ENCODE measurements around the gene TAF13.
"Not testable (repeated sequence)": the region's sequence is repeated elsewhere in the genome, so short reads cannot be mapped to it uniquely, and the experiment has no call there.

Gene TAF13

DNA sequence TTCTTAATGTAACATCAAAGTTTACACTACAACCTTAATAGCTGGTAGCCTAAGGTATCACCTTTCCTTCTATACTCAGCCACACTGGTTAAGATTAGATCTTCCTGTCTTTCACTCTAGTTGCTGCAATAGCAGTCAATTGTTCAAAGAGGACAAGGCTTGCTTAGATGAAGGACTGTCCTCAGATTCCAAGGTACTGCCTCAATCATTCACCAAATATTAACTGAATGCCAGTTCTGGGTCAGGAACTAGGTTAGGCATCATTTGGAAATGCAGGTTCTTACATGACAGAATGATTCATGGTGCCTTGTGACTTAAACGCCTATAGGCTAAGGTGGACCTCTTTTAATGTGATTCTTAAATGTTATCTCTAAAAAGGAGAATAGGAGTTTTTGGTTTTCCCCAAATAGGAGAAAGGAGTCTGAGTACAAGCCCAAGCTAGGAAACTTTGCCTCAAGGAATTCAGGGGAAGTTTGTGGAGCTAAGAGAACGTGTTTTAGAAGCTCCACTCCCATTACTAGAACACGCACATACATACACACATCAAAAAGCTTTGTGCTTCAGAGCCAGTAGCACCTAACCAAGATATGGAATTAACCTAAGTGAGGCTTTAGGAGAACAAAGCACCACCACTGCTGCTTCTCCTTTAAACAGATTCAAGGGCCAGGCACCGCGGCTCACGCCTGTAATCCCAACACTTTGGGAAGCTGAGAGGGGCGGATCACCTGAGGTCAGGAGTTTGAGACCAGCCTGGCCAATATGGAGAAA lies 25.4 kb downstream of the TAF13 start:
- in situ Hi-C loops (cut with MboI; ENCODE audit: low sequenced_read_pairs): no loop called here

DNA sequence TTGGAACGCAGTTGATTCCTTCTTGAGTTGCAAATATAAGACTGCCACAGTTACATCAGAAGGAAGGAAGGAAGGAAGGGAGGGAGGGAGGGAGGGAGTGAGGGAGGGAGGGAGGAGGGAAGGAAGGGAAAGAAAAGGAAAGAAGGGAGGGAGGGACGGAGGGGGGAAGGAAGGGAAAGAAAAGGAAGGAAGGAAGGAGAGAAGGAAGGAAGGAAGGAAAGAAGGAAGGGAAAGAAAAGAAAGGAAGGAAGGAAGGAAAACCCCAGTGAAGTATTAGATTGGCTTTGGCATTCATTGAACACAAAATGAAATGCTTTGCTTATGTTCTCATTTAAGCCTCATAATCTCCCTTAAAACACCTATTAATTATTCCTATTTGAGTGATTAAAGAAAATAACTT lies 27.5 kb downstream of the TAF13 start:
- in situ Hi-C loops (cut with MboI; ENCODE audit: low sequenced_read_pairs): no loop called here

DNA sequence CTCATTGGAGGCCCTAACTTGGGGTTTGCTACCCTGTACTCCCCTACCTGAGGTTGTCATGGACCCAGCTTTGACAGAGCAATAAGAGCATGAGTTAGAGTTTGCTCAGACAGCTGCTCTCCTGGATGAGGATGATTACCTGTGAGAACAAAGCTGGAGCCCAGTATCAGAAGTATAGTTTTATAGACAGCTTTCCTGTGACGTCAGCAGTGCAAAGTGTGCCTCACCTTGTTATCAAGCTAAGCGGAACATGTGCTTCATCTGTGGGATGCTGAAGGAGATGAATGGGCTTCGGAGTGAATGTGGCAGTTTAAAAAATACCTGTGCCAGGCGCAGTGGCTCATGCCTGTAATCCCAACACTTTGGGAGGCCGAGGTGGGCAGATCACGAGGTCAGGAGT lies 28.5 kb downstream of the TAF13 start:
- in situ Hi-C loops (cut with MboI; ENCODE audit: low sequenced_read_pairs): no loop called here

DNA sequence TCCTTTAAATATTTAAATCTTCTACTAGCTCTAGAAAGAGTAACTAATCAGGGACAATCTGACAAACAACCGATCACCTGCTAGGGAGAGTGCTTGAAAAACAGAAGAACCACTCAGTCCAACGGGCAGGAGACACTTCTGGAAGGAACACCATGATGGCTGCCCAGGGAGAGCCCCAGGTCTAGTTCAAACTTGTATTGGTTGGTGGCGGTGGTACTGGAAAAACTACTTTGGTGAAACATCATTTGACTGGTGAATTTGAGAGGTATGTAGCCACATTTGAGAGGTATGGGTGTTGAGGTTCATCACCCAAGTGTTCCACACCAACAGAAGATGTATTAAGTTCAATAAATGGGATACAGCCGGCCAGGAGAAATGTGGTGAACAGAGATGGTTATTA lies 29.1 kb downstream of the TAF13 start:
- in situ Hi-C loops (cut with MboI; ENCODE audit: low sequenced_read_pairs): no loop called here

DNA sequence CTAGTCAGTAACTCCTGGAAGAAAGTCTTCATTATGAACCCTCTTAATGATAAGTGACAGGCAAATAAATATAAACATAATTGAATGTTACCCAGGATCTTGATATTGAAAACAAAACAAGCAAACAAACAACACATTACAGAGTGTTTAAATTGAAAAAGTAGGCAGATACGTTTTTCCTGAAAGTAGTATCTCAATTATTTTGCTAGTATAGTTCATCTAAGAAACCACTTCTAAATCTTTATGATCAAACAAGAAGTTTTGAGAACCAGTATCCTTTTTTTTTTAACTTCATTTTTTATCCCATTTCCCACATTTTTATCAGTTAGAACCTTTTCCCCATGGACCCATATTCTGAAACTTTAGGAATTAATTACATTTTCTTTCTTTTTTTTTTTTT lies 30.2 kb downstream of the TAF13 start:
- in situ Hi-C loops (cut with MboI; ENCODE audit: low sequenced_read_pairs): no loop called here

DNA sequence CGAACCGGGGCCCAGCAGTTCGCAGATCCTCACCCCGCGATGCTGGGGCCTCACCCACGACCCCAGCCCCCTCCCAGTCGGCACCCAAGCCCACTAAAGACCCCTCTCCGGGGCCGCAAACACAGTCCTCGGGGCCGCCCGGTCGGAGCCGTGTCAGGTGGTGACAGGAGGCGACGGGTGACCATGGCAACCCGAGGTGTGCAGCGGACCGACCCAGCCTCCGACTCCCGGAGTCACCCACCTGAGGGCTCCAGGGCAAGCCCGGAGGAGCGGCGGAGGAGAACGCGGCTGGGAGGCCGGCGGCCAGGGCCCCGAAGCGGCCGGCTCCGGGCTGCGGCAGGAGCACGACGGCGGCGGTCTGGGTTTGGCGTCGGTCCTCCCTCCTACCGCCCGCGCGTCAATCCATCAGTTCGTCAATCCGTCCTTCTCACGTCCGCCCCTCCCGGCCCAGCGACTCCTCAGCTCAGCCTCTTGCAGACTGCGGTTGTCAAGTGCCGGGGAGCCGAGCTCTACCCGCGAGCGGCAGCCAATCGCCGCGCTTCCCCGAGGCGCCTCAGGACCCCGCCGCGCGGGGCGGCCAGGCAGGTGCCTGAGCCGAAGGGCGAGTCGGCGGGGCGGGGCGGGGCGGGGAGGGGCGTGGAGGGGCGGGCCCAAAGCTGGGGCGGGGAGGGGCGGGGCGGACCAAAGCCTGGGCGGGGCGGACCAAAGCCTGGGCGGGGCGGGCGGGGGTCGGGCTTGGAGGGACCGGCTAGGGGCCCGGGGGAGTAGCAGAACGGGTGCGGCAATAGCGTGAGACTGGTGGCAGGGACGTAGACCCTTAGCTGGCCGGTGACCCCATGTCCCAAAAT lies 34.0 kb downstream of the TAF13 start, which contains the start of gene WDR47:
TSS of gene WDR47 (minus strand) at position 482 of the 848 bp plus-strand sequence. CDS start 18,590 bp downstream, outside the sequence.
- in situ Hi-C loops (cut with MboI; ENCODE audit: low sequenced_read_pairs): no loop called here

DNA sequence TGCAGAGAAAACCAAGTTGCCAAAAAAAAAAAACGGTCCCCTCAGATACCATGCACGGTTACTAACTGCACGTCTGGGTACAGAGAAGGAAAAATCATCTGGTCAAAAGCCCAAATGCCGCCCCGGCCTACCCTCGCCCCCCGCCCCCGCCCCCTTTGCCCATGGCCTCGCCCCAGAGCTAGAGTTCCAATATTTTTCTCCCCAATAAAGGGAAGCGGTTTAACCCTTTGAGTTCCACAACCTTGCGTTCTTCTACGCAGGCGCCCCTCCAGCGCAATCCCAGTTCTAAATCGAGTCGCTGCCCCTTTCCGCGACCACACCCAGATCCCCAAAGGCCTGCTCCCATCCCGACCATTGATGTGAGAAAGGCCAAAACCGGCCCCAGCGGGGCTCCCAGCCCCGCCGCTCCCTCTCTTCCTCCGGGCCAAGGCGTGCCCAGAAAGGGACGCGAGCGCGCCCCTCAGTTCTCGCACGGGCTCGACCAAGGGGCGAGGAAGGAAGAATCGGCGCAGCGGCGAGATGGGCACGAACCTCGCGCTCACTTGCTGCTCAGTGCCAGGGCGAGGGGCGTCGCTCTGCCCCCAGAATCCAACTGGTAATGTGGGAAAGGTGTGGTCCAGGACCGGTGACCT lies 34.7 kb downstream of the TAF13 start:
- in situ Hi-C loops (cut with MboI; ENCODE audit: low sequenced_read_pairs): no loop called here

DNA sequence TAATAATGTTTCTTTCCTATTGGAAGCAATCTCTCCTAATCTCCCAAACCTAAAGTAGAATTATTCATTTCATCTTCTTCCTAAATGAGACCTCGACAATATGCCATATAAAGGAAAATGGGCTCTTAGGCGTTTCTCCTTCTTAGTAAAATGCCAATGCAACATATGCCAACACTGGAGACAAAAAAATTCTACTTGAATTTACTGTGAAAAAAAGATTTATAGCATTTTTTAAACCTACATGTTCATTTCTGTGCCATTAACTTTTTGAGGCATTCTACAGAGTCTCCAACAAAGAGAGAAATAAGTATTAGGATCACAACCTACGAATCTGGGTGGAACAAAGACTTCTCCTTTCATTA lies 35.2 kb downstream of the TAF13 start:
- in situ Hi-C loops (cut with MboI; ENCODE audit: low sequenced_read_pairs): no loop called here

DNA sequence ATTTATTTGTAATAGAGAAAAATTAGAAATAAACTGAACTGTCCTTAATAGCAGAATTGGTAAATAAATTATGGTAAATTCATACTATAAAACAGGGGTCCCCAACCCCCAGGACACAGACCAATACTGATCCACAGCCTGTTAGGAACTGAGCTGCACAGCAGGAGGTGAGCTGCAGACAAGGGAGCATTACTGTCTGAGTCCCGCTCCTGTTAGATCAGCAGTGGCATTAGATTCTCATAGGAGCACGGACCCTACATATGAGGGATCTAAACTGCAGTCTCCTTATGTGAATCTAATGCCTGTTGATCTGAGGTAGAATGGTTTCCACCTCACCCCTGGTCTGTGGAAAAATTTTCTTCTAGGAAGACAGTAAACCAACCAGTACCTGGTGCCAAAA lies 41.4 kb downstream of the TAF13 start:
- in situ Hi-C loops (cut with MboI; ENCODE audit: low sequenced_read_pairs): no loop called here

DNA sequence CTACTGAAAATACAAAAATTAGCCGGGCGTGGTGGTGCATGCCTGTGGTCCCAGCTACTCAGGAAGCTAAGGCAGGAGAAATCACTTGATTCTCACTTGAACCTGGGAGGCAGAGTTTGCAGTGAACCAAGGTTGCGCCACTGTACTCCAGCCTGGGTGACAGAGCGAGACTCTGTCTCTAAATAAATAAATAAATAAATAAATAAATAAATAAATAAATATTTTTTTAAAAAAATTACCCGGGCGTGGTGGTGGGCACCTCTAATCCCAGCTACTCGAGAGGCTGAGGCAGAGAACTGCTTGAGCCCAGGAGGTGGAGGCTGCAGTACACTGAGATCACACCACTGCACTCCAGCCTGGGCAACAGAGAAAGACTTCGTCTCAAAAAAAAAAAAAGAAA lies 46.3 kb downstream of the TAF13 start:
- in situ Hi-C loops (cut with MboI; ENCODE audit: low sequenced_read_pairs): not testable (repeated sequence)

DNA sequence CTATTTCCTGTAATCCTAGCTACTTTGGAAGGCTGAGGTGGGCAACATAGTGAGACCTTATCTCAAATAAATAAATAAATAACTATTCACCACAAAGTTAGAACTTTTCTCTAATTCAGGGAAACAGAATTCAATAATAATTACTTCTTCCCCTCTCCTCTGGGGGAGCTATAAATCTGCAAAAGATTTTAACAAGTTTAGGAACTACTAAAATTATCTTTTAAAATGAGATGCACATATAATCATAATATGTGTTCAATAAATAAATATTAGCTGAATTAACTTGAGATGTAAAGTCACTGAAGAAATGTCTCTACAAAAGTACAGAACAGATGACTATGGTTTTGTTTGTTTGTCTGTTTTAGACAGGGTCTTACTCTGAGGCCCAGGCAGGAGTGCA lies 48.0 kb downstream of the TAF13 start:
- in situ Hi-C loops (cut with MboI; ENCODE audit: low sequenced_read_pairs): no loop called here

DNA sequence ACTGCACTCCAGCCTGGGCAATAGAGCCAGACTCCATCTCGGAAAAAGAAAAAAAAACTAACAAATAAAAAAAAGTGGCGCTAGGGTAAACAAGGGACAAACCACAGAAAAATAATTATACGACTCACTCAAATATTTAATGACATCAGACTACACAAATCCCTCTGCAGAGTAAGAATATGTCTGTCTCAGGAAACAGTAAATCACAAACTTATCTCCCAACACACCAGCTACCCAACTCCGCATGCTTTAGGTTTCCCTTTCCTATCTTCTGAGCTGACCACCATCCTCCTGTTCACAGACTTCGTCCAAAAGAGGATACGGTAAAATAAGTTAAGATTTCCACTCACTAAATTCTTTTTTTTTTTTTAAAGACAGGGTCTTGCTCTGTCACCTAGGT lies 50.1 kb downstream of the TAF13 start:
- in situ Hi-C loops (cut with MboI; ENCODE audit: low sequenced_read_pairs): no loop called here

DNA sequence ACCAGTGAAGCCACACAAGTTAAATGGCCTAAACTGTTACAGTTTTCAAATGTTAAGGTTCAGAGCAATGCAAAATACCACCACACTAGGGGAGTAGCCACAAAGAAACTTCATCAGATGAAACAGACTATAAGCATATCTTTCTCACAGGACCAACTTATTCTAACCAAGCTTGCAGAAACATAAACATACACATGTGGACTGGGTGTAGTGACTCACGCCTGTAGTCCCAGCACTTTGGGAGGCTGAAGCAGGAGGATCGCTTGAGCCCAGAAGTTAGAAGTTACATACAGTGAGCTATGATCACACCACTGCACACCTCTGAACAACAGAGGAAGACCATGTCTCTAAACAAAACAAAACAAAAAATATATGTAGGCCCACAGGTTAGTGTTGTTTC lies 51.2 kb downstream of the TAF13 start:
- in situ Hi-C loops (cut with MboI; ENCODE audit: low sequenced_read_pairs): no loop called here

DNA sequence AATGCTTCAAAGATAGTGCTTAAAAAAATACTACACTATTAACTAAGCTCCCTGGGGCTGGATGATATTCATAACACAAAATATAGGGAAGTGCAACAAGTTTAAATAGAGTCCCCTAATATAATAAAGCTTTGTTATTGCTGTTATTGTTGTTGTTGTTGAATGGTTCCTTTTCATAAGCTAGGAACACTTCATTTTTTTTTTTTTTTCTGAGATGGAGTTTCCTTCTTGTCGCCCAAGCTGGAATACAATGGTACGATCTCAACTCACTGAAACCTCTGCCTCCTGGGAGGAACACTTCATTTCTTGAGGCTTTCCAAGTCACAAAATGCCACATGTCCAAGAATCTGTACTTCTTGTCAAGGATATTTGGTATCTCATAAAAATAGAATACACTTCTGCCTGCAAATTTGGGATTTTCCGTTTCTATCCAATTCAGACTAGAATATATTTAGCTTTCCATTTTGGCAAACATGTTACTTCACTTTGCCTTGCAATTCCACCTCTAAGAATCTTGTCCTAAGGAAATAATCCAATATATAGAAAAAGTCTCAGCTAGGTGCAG lies 55.0 kb downstream of the TAF13 start:
- in situ Hi-C loops (cut with MboI; ENCODE audit: low sequenced_read_pairs): no loop called here

DNA sequence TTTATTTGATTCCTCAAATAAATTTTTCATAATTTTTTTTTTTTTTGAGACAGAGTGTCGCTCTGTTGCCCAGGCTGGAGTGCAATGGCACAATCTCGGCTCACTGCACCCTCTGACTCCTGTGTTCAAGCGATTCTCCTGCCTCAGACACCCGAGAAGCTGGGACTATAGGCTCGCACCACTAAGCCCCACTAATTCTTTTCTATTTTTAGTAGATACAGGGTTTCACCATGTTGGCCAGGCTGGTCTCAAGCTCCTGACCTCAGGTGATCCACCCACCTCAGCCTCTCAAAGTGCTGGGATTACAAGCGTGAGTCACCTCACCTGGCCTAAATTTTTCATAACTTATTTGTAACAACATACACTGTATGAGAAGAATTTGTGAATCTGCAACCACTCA lies 58.1 kb downstream of the TAF13 start:
- in situ Hi-C loops (cut with MboI; ENCODE audit: low sequenced_read_pairs): not testable (repeated sequence)

DNA sequence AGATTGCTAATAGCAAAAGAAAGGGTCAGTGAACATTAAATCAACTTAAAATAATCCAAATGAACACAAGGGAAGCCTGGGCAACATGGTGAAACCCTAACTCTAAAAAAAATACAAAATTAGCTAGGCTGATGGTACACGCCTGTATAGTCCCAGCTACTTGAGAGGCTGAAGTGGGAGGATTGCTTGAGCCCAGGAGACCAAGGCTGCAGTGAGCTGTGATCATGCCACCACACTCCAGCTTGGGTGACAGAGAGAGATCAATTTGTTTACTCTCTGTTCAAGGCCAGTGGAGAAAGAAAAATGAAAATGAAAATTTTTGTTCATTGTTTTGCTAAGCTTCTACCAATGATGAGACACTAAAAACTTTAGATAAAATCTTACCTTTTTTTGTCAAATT lies 58.7 kb downstream of the TAF13 start:
- in situ Hi-C loops (cut with MboI; ENCODE audit: low sequenced_read_pairs): no loop called here

Measured in HL-60/S4 (cell line).